ENCODE results near the gene GPC5. TPM values are rescaled to one million over a fixed set of nuclear protein-coding genes. Genes with fewer than 3 reads are reported as not detected.

Gene GPC5
- total and polyA plus RNA-seq, 2 experiments from 2014 or later, result 0.32 TPM; not detected in 1

DNA sequence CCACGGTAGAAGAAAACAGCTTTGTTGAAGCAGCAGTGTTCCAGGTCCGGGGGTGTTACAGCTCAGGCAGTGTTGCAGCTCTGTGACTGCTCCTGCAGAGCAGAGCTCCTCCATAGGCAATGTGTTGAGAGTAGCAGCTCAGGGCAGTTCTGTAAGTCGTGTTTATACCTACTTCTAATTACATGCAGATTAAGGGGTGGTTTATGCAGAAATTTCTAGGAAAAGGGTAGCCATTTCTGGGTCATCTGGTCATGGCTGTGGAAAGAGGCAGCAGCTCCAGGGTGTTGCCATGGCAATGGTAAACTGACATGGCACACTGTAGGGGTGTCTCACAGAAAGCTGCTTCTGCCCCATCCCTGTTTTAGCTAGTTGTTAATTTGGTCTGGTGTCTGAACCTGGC, 316.4 kb downstream of the GPC5 start:
- Histone ChIP-seq H3K36me3 (ENCODE audit: low read depth) (no peaks in the 10 kb centered on the region), H2AFZ (no peak overlapping the region), H3K27me3 (replicated peaks; ENCODE audit: insufficient read depth) (no peaks in the 10 kb centered on the region), H3K9me2 (ENCODE audit: insufficient read depth) (no peaks in the 10 kb centered on the region), H3F3A (ENCODE audit: insufficient read depth) (no peaks in the 10 kb centered on the region), H3K9ac (no peak overlapping the region), H3K4me2 (ENCODE audit: unreplicated experiment) (no peak overlapping the region), H4K20me1 (ENCODE audit: insufficient read depth) (no peaks in the 10 kb centered on the region), H3K79me2 (ENCODE audit: insufficient read depth) (no peaks in the 10 kb centered on the region), H3K9me3 (ENCODE audit: low read depth) (no peaks in the 10 kb centered on the region), H3K4me3 (no peak overlapping the region), H3K4me1 (ENCODE audit: insufficient read depth) (no peaks in the 10 kb centered on the region), H3K27ac (no peak overlapping the region)
- 0 to 3% methylated on average over 3 of the region's 3 CpGs for WGBS, 2 experiments (ENCODE audit: low coverage in 1 of 2, low lambda C conversion rate in 2 of 2, missing lambda C conversion rate in 2 of 2)
- in situ Hi-C loops (cut with MboI), result no loop called here
- DNase-seq, result no peak
- TF ChIP-seq EZH2 (IDR thresholded peaks at IDR 0.05; ENCODE audit: insufficient read depth, poor library complexity, severe bottlenecking) (no peak), EZH2phosphoT487 (IDR thresholded peaks at IDR 0.05; ENCODE audit: insufficient read depth, low read depth) (no peak)

DNA sequence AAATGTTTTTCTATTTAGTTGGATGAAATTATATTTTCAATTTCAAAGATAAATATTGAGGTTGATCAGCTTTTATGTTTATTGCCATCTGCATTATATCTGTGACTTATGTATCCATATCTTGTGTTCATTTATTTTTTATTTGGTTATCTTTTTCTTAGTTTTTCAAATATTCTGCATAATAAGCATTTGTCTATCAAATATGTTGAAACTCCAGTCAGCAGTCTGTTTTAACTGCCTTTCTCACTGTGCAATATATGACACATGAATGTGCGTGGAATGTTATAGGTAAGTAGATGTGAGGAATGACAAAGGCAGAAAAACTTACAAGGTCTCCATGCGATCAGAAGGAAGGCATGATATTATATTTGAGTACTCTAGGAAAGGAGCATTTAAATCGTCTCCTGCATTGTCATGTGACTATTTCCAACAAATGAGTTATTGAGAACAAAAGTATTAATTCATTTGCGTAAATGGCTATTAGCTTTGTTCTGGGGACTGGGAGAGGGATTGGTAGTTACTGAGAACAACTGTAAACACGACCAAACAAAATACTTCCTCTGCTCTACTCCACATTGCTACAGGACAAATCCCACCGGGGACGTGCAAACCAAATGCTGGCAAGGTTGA, 318.1 kb downstream of the GPC5 start:
- no peak for TF ChIP-seq EZH2 (IDR thresholded peaks at IDR 0.05; ENCODE audit: insufficient read depth, poor library complexity, severe bottlenecking)
- TF ChIP-seq EZH2phosphoT487 (IDR thresholded peaks at IDR 0.05; ENCODE audit: insufficient read depth, low read depth), result no peak
- Histone ChIP-seq H4K20me1 (ENCODE audit: insufficient read depth) (no peaks in the 10 kb centered on the region), H2AFZ (no peak overlapping the region), H3K36me3 (ENCODE audit: low read depth) (no peaks in the 10 kb centered on the region), H3K27me3 (replicated peaks; ENCODE audit: insufficient read depth) (no peaks in the 10 kb centered on the region), H3K4me3 (no peak overlapping the region), H3K79me2 (ENCODE audit: insufficient read depth) (no peaks in the 10 kb centered on the region), H3K9me3 (ENCODE audit: low read depth) (no peaks in the 10 kb centered on the region), H3K4me2 (ENCODE audit: unreplicated experiment) (no peak overlapping the region), H3K4me1 (ENCODE audit: insufficient read depth) (no peaks in the 10 kb centered on the region), H3K27ac (no peak overlapping the region), H3K9ac (no peak overlapping the region), H3F3A (ENCODE audit: insufficient read depth) (no peaks in the 10 kb centered on the region), H3K9me2 (ENCODE audit: insufficient read depth) (no peaks in the 10 kb centered on the region)
- no peak for DNase-seq
- 32 to 34% methylated on average over 7 of the region's 7 CpGs for WGBS, 2 experiments (ENCODE audit: low coverage in 1 of 2, low lambda C conversion rate in 2 of 2, missing lambda C conversion rate in 2 of 2)
- in situ Hi-C loops (cut with MboI), result no loop called here

DNA sequence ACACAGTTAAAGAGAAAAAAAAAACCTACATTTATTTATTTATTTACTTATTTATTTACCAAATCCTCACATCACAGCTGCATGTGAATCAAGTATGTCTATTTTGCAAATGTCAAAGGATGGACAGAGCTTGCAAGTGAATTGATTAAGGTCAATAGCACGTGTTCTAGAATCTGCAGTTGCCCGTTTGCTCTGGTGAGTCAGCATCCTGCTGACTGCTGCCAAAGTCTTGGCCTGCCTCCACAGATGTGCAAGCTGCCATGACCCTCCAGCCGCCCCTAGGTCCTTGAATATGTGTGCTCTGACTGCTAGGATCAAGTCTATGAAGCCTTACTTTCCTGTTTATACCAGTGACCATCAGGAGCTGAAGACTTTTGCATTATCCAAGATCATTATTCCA, 320.6 kb downstream of the GPC5 start:
- no peaks in the 10 kb centered on the region for H3K9me3 ChIP-seq (ENCODE audit: low read depth)
- no peaks in the 10 kb centered on the region for H3K9me2 ChIP-seq (ENCODE audit: insufficient read depth)
- no peaks in the 10 kb centered on the region for H3K27me3 ChIP-seq (replicated peaks; ENCODE audit: insufficient read depth)
- no peak overlapping the region for H3K27ac ChIP-seq
- peak; percentile 4 for DNase-seq
- no peak overlapping the region for H3K9ac ChIP-seq
- whole genome bisulfite sequencing, 2 experiments (ENCODE audit: low coverage in 1 of 2, low lambda C conversion rate in 2 of 2, missing lambda C conversion rate in 2 of 2), result 0 to 1% methylated on average over 3 of the region's 3 CpGs
- H4K20me1 ChIP-seq (ENCODE audit: insufficient read depth), result no peaks in the 10 kb centered on the region
- H3K4me2 ChIP-seq (ENCODE audit: unreplicated experiment), result no peak overlapping the region
- H3F3A ChIP-seq (ENCODE audit: insufficient read depth), result no peaks in the 10 kb centered on the region
- in situ Hi-C loops (cut with MboI), result no loop called here
- TF ChIP-seq EZH2phosphoT487 (IDR thresholded peaks at IDR 0.05; ENCODE audit: insufficient read depth, low read depth) (no peak), EZH2 (IDR thresholded peaks at IDR 0.05; ENCODE audit: insufficient read depth, poor library complexity, severe bottlenecking) (no peak)
- no peaks in the 10 kb centered on the region for H3K79me2 ChIP-seq (ENCODE audit: insufficient read depth)
- no peaks in the 10 kb centered on the region for H3K4me1 ChIP-seq (ENCODE audit: insufficient read depth)
- H3K36me3 ChIP-seq (ENCODE audit: low read depth), result no peaks in the 10 kb centered on the region
- no peak overlapping the region for H3K4me3 ChIP-seq
- H2AFZ ChIP-seq, result no peak overlapping the region

DNA sequence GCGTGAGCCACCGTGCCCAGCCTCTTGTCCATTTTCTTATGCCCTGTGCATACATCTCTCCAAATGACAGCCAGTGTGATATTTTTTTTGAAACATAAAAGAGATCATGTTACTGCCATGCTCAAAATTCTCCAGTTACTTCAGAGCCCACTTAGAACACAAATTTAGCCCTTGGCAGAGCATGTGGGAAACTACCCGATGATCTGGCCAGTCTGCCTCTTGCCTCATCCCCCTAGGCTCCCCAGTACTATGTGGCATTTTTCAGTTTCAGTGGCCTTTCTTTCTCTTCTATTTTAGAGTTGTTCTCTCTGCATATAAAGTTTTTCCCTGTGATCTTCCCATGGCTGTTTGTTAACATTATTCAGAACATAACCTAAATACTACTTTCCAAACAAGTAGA, 323.0 kb downstream of the GPC5 start:
- no peaks in the 10 kb centered on the region for H3K9me3 ChIP-seq (ENCODE audit: low read depth)
- H3K4me3 ChIP-seq, result no peak overlapping the region
- H4K20me1 ChIP-seq (ENCODE audit: insufficient read depth), result no peaks in the 10 kb centered on the region
- DNase-seq, result no peak
- H3K4me1 ChIP-seq (ENCODE audit: insufficient read depth), result no peaks in the 10 kb centered on the region
- no peak overlapping the region for H2AFZ ChIP-seq
- no peaks in the 10 kb centered on the region for H3F3A ChIP-seq (ENCODE audit: insufficient read depth)
- H3K27ac ChIP-seq, result no peak overlapping the region
- in situ Hi-C loops (cut with MboI), result no loop called here
- no peaks in the 10 kb centered on the region for H3K79me2 ChIP-seq (ENCODE audit: insufficient read depth)
- H3K27me3 ChIP-seq (replicated peaks; ENCODE audit: insufficient read depth), result no peaks in the 10 kb centered on the region
- H3K9ac ChIP-seq, result no peak overlapping the region
- no peaks in the 10 kb centered on the region for H3K9me2 ChIP-seq (ENCODE audit: insufficient read depth)
- no peaks in the 10 kb centered on the region for H3K36me3 ChIP-seq (ENCODE audit: low read depth)
- 35 to 50% methylated on average over 3 of the region's 3 CpGs for WGBS, 2 experiments (ENCODE audit: low coverage in 1 of 2, low lambda C conversion rate in 2 of 2, missing lambda C conversion rate in 2 of 2)
- no peak overlapping the region for H3K4me2 ChIP-seq (ENCODE audit: unreplicated experiment)
- no peak for TF ChIP-seq EZH2 (IDR thresholded peaks at IDR 0.05; ENCODE audit: insufficient read depth, poor library complexity, severe bottlenecking)
- no peak for TF ChIP-seq EZH2phosphoT487 (IDR thresholded peaks at IDR 0.05; ENCODE audit: insufficient read depth, low read depth)

All from GM23248 (cell line).